ENCODE measurements around the gene POLR2C. TPM values are rescaled to one million over a fixed set of nuclear protein-coding genes. Genes with fewer than 3 reads are reported as not detected.

Gene POLR2C
- total RNA-seq, 1 experiment from 2014 or later: 85.6 TPM

DNA sequence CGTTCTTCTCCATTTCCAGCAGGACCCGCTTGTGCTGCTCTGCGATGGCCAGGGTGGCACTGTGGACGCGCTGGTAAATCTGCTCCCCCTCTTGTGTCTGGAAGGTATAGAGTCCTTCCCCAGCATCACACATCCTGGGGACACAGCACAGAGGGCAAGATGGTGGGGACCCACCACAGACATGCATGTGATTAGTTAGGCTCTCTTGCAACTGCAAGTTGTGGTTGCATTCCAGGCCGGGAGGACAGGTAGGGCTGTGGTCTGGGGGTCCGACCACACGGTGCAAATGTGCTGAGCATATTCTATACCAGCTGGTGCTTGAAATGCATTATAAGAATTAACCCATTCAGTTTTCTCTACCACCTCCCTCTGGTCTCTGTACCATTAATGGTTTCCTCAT, 11.4 kb downstream of the POLR2C start:
- no peak overlapping the region for H3K4me2 ChIP-seq (ENCODE audit: insufficient read depth, insufficient read length, low read length)
- DNase-seq: no peak
- H3K9me3 ChIP-seq (ENCODE audit: control insufficient read depth, low read depth, low read length): no peaks in the 10 kb centered on the region
- no peak overlapping the region for H3K4ac ChIP-seq (ENCODE audit: low read depth, low read length)
- Mint-ChIP-seq H3K36me3 (ENCODE audit: insufficient read depth in 1 of 3, low read depth in 3 of 3) (peaks cover 25 to 38% (median 32%) of the 10 kb centered on the region in 3 experiments), H3K4me3 (no peak overlapping the region), H3K27me3 (ENCODE audit: low read depth) (peaks cover 5% of the 10 kb centered on the region), H3K9me3 (no peaks in the 10 kb centered on the region), H3K27ac (peak overlapping the region in 1 of 3 experiments; percentile 55; a peak in 1 of 7 replicates), H3K4me1 (peaks cover 33 to 55% of the 10 kb centered on the region in 2 experiments)
- no peak overlapping the region for H3K56ac ChIP-seq (ENCODE audit: insufficient read length, low read depth, low read length)
- no peak overlapping the region for H2BK12ac ChIP-seq (ENCODE audit: insufficient read length, low read depth, low read length)
- H3K27ac ChIP-seq (ENCODE audit: insufficient read length, low read depth, low read length): no peak overlapping the region
- H2AFZ ChIP-seq (ENCODE audit: low read length): no peak overlapping the region
- no peaks in the 10 kb centered on the region for H4K20me1 ChIP-seq (ENCODE audit: control insufficient read depth, insufficient read depth, insufficient read length)
- no peaks in the 10 kb centered on the region for H3K23me2 ChIP-seq (ENCODE audit: insufficient read length, low read depth, low read length, poor library complexity, severe bottlenecking)
- no CpG with 5 or more reads among the region's 8 CpGs for WGBS (ENCODE audit: extremely low coverage, insufficient read length, low lambda C conversion rate)
- no peak overlapping the region for H2BK5ac ChIP-seq (ENCODE audit: insufficient read length, low read length)
- no peak overlapping the region for H3T11ph ChIP-seq (ENCODE audit: low read length)
- H3K4me1 ChIP-seq (ENCODE audit: insufficient read depth, low read length): peaks cover 17% of the 10 kb centered on the region; the same call in 1 of the 2 replicates
- H2BK15ac ChIP-seq (ENCODE audit: low read depth, low read length): no peak overlapping the region
- TF ChIP-seq, protein P1, sequence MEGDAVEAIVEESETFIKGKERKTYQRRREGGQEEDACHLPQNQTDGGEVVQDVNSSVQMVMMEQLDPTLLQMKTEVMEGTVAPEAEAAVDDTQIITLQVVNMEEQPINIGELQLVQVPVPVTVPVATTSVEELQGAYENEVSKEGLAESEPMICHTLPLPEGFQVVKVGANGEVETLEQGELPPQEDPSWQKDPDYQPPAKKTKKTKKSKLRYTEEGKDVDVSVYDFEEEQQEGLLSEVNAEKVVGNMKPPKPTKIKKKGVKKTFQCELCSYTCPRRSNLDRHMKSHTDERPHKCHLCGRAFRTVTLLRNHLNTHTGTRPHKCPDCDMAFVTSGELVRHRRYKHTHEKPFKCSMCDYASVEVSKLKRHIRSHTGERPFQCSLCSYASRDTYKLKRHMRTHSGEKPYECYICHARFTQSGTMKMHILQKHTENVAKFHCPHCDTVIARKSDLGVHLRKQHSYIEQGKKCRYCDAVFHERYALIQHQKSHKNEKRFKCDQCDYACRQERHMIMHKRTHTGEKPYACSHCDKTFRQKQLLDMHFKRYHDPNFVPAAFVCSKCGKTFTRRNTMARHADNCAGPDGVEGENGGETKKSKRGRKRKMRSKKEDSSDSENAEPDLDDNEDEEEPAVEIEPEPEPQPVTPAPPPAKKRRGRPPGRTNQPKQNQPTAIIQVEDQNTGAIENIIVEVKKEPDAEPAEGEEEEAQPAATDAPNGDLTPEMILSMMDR (conservative IDR thresholded peaks at IDR 0.05): no peak
- H2BK120ac ChIP-seq (ENCODE audit: low read depth, low read length, poor library complexity, severe bottlenecking): no peak overlapping the region
- H4K5ac ChIP-seq (ENCODE audit: insufficient read length, low read depth, low read length): no peak overlapping the region
- no peak overlapping the region for H3K23ac ChIP-seq (ENCODE audit: insufficient read length, low read depth, low read length)
- no peaks in the 10 kb centered on the region for H3K79me2 ChIP-seq (ENCODE audit: insufficient read depth, low read length)
- H3K14ac ChIP-seq (ENCODE audit: insufficient read depth, low read length): no peak overlapping the region
- H3K9ac ChIP-seq (ENCODE audit: extremely low read depth, insufficient read length, low read length): no peak overlapping the region
- no peak overlapping the region for H3K18ac ChIP-seq (ENCODE audit: insufficient read length, low read depth, low read length)
- no peaks in the 10 kb centered on the region for H3K79me1 ChIP-seq (ENCODE audit: insufficient read depth, low read depth, low read length, poor library complexity, severe bottlenecking)
- no peak overlapping the region for H2AK5ac ChIP-seq (ENCODE audit: insufficient read length, low read length)
- H4K91ac ChIP-seq (ENCODE audit: insufficient read length, low read depth, low read length): no peak overlapping the region
- no peak overlapping the region for H4K8ac ChIP-seq (replicated peaks; ENCODE audit: insufficient read length, low read depth, low read length)
- H3K27me3 ChIP-seq (ENCODE audit: insufficient read depth, low read length): no peaks in the 10 kb centered on the region
- no peak overlapping the region for H2BK20ac ChIP-seq (ENCODE audit: low read depth, low read length, poor library complexity, severe bottlenecking)

Data from H9 (cell line).